A549 (cell line): ENCODE results near the gene HOXA13. TPM values are rescaled to one million over a fixed set of nuclear protein-coding genes. Genes with fewer than 3 reads are reported as not detected.

ENCODE experiments used
- ATAC-seq, 2 experiments: fragments of 200-7000 bp in 1 of 2; fragments of >200 bp in 1 of 2; cut with Nextera tagmentation in 1 of 2; cut with Tn5 transposase in 1 of 2; 3 replicates each; pipeline versions ENCODE4 v1.8.0 to v1.9.1; 2018 to 2020; ENCODE audit warnings: mild to moderate bottlenecking in 1 of 2, moderate library complexity in 1 of 2
- CTCF ChIA-PET: fragments of 300-600 bp; sonication (Branson Sonifier 250); formaldehyde crosslinking; extraction: SDS; loops from one replicate; lab custom pipeline; 2021; ENCODE audit warnings: antibody characterized with exemption, inconsistent platforms; lab: Yijun Ruan, JAX
- POLR2A ChIA-PET: fragments of 350-600 bp; formaldehyde crosslinking; extraction: SDS; loops from one replicate; lab custom pipeline; 2021; ENCODE audit warnings: antibody characterized with exemption, inconsistent platforms; lab: Yijun Ruan, JAX
- DNase-seq, 2 experiments: peaks; one replicate each; pipeline versions ENCODE4 v3.0.0 to v3.0.0-alpha.2; 2011 to 2016; ENCODE audit warnings: low read depth in 1 of 2, low spot score in 1 of 2
- FAIRE-seq: peaks from 2 replicates; lab custom pipeline; 2011; peaks lifted over from hg19 to GRCh38; lab: Jason Lieb, UNC
- H3K27ac ChIP-seq, 2 experiments: fragments of >200 bp; sonication (Bioruptor Twin); formaldehyde crosslinking; 3 replicates each; pipeline ENCODE4 v1.5.1; 2016 to 2017
- H3K4me1 ChIP-seq: fragments of >200 bp; sonication (Bioruptor Twin); formaldehyde crosslinking; 3 replicates; pipeline ENCODE4 v1.6.1; 2016
- H3K4me2 ChIP-seq: fragments of >200 bp; sonication (Bioruptor Twin); formaldehyde crosslinking; 3 replicates; pipeline ENCODE4 v1.6.1; 2016
- H3K4me3 ChIP-seq: fragments of >200 bp; sonication (Bioruptor Twin); formaldehyde crosslinking; 3 replicates; pipeline ENCODE4 v1.5.1; 2016
- H3K9me3 ChIP-seq: fragments of >200 bp; sonication (Bioruptor Twin); formaldehyde crosslinking; 3 replicates; pipeline ENCODE4 v1.6.1; 2016
- CEBPB ChIP-seq, 2 experiments: fragments of >200 bp in 1 of 2; sonication (Bioruptor Twin) in 1 of 2; formaldehyde crosslinking in 1 of 2; IDR thresholded peaks; 2 replicates each; pipeline ENCODE4 v1.6.1; 2012 to 2016
- CHD2 ChIP-seq: fragments of 150-350 bp; IDR thresholded peaks from 2 replicates; pipeline ENCODE4 v1.6.1; 2014; ENCODE audit warnings: low read length; ENCODE audit not compliant: partially characterized antibody
- CHD4 ChIP-seq: fragments of 200-600 bp; sonication (generic); IDR thresholded peaks from 2 replicates; pipeline ENCODE4 v1.6.1; 2016; ENCODE audit warnings: antibody characterized with exemption, mild to moderate bottlenecking, borderline replicate concordance
- EHF ChIP-seq: fragments of 250-450 bp; sonication (Bioruptor Pico); IDR thresholded peaks from 2 replicates; pipeline ENCODE4 v1.5.0; 2020; ENCODE audit warnings: mild to moderate bottlenecking
- EHMT2 ChIP-seq: fragments of 200-600 bp; sonication (generic); IDR thresholded peaks from 2 replicates; pipeline ENCODE4 v1.6.1; 2016; ENCODE audit warnings: antibody characterized with exemption, low read depth, mild to moderate bottlenecking, moderate library complexity
- ELK1 ChIP-seq: fragments of 150-350 bp; IDR thresholded peaks from 2 replicates; pipeline ENCODE4 v1.6.1; 2014; ENCODE audit warnings: low read depth, mild to moderate bottlenecking, low read length
- FOXS1 ChIP-seq: fragments of 250-450 bp; sonication (Bioruptor Pico); IDR thresholded peaks from 2 replicates; pipeline ENCODE4 v1.5.0; 2020; ENCODE audit warnings: mild to moderate bottlenecking, moderate library complexity
- GATA3 ChIP-seq: IDR thresholded peaks from 2 replicates; pipeline ENCODE4 v1.6.1; 2012; ENCODE audit warnings: borderline replicate concordance
- HDAC2 ChIP-seq: fragments of 200-600 bp; sonication (generic); IDR thresholded peaks from 2 replicates; pipeline ENCODE4 v1.6.1; 2016
- HEYL ChIP-seq: fragments of 250-450 bp; sonication (Bioruptor Pico); IDR thresholded peaks from 2 replicates; pipeline ENCODE4 v1.8.0; 2021; ENCODE audit warnings: mild to moderate bottlenecking, moderate library complexity
- HMGXB4 ChIP-seq: fragments of 250-450 bp; sonication (Bioruptor Pico); IDR thresholded peaks from 2 replicates; pipeline ENCODE4 v1.5.0; 2021; ENCODE audit warnings: mild to moderate bottlenecking, moderate library complexity, borderline replicate concordance
- HOXB5 ChIP-seq: fragments of 250-450 bp; sonication (Bioruptor Pico); IDR thresholded peaks from 2 replicates; pipeline ENCODE4 v1.5.0; 2020; ENCODE audit warnings: mild to moderate bottlenecking, moderate library complexity
- KDM5A ChIP-seq: fragments of 200-600 bp; sonication (generic); IDR thresholded peaks from 2 replicates; pipeline ENCODE4 v1.6.1; 2016; ENCODE audit warnings: antibody characterized with exemption, mild to moderate bottlenecking
- MAX ChIP-seq: IDR thresholded peaks from 2 replicates; pipeline ENCODE4 v1.6.1; 2012
- NFE2L2 ChIP-seq: fragments of 150-350 bp; conservative IDR thresholded peaks from 2 replicates; pipeline ENCODE4 v1.6.1; 2014; ENCODE audit warnings: low read length
- PBX3 ChIP-seq: IDR thresholded peaks from 2 replicates; pipeline ENCODE4 v1.6.1; 2012
- POLR2A ChIP-seq: IDR thresholded peaks from 2 replicates; pipeline ENCODE4 v1.6.1; 2012; ENCODE audit warnings: mild to moderate bottlenecking, low read length
- RARB ChIP-seq: fragments of 250-450 bp; sonication (Bioruptor Pico); IDR thresholded peaks from 2 replicates; pipeline ENCODE4 v1.8.0; 2021; ENCODE audit warnings: mild to moderate bottlenecking, moderate library complexity
- RCOR1 ChIP-seq: fragments of 150-350 bp; IDR thresholded peaks from 2 replicates; pipeline ENCODE4 v1.6.1; 2014; ENCODE audit warnings: antibody characterized with exemption, low read length, low read depth
- SREBF2 ChIP-seq: fragments of 450-650 bp; IDR thresholded peaks from 2 replicates; pipeline ENCODE4 v1.6.1; 2014; ENCODE audit warnings: mild to moderate bottlenecking, moderate library complexity
- TFCP2L1 ChIP-seq: fragments of 250-450 bp; sonication (Bioruptor Pico); IDR thresholded peaks from 2 replicates; pipeline ENCODE4 v1.5.0; 2021; ENCODE audit warnings: mild to moderate bottlenecking
- TP53 ChIP-seq: fragments of 250-450 bp; sonication (Bioruptor Pico); IDR thresholded peaks from 2 replicates; pipeline ENCODE4 v1.5.0; 2021; ENCODE audit warnings: mild to moderate bottlenecking, moderate library complexity
- USF2 ChIP-seq: fragments of 450-650 bp; IDR thresholded peaks from 2 replicates; pipeline ENCODE4 v1.6.1; 2014; ENCODE audit warnings: antibody characterized with exemption
- ZC3H11A ChIP-seq: fragments of 450-650 bp; IDR thresholded peaks from 2 replicates; pipeline ENCODE4 v1.6.1; 2014; ENCODE audit warnings: antibody characterized with exemption, mild to moderate bottlenecking
- ZNF302 ChIP-seq: fragments of 250-450 bp; sonication (Bioruptor Pico); IDR thresholded peaks from 2 replicates; pipeline ENCODE4 v1.9.0; 2021; ENCODE audit warnings: inconsistent platforms, mild to moderate bottlenecking, moderate library complexity
- WGBS: methylation state at CpG from one replicate; pipeline ENCODE4 v1.1.6; 2017; ENCODE audit errors: missing lambda C conversion rate; 5-methylcytosine and 5-hydroxymethylcytosine counted together
- polyA plus RNA-seq, 4 experiments: library from polyadenylated mRNA; depleted of rRNA in 3 of 4; stranded (reverse); fragments of >200 nt; fragmentation: RNase III in 1 of 4; extraction: RNeasy Plus Mini Kit Qiagen cat#74134 plus additional on column Dnase treatment in 1 of 4; gene quantifications; 2 replicates in 3 of 4; 3 replicates in 1 of 4; pipeline ENCODE4 v1.2.3, GENCODE V29; 2011 to 2017

HOXA13 gene
- polyA plus RNA-seq, 2 of the 4 experiments (the other 2 are of a cell fraction) = 2.2 to 2.7 TPM

- ATAC-seq (no peak), FAIRE-seq (no peak), DNase-seq (no peak)
- WGBS = 95% methylated on average over 65 of the region's 82 CpGs
- POLR2A ChIA-PET = no interaction called here
- Histone ChIP-seq H3K4me1 (peaks cover 6% of the 10 kb centered on the region; the same call in 1 of the 3 replicates), H3K4me2 (no peak within 1 kb of the TSS), H3K4me3 (no peak within 1 kb of the TSS), H3K9me3 (no peaks in the 10 kb centered on the region), H3K27ac (no peak within 1 kb of the TSS)
- CTCF ChIA-PET = interaction anchor here (0.7 to 7.0 kb wide), 5 partner anchors 9 to 1273 kb away, joined by 3 to 160 read pairs (median 3); partner anchors contain the start of genes HOXA5, HOXA6 and HOXA7
- TF ChIP-seq RARB (CRISPR knock-in tag) (no peak), EHMT2 (no peak), TFCP2L1 (CRISPR knock-in tag) (no peak), HEYL (CRISPR knock-in tag) (no peak), SREBF2 (no peak), NFE2L2 (no peak), CEBPB (IDR thresholded peaks at IDR 0.05) (no peak), GATA3 (no peak), POLR2A (no peak)
These were observed 34.5 kb downstream of the HOXA13 start, which contains the start of gene HOXA9 for GRCh38 chr7:27165089-27165995. HOXA9 (minus strand) TSS chr7:27165537; CDS start chr7:27165457, 80 bp downstream.

- Histone ChIP-seq H3K4me1 (0 out of 3 replicates have a peak, but pooled peaks cover 3% of the 10 kb centered on the region), H3K9me3 (no peaks in the 10 kb centered on the region), H3K4me2 (no peak overlapping the region), H3K27ac (no peak overlapping the region), H3K4me3 (no peak overlapping the region)
- ChIA-PET CTCF (interaction anchor here (1.4 to 7.0 kb wide), 4 partner anchors 18 to 792 kb away, joined by 3 to 160 read pairs (median 42); partner anchors contain the start of genes HOXA5 and HOXA6), POLR2A (no interaction called here)
- DNase-seq (no peak), FAIRE-seq (no peak), ATAC-seq (no peak)
- 93% methylated on average over 47 of the region's 47 CpGs for WGBS
- TF ChIP-seq POLR2A (no peak), ZC3H11A (no peak), HMGXB4 (no peak), MAX (no peak), TFCP2L1 (CRISPR knock-in tag) (no peak), PBX3 (no peak), KDM5A (no peak), TP53 (CRISPR knock-in tag) (no peak), HOXB5 (no peak), ZNF302 (CRISPR knock-in tag) (no peak)
These were observed 35.4 kb downstream of the HOXA13 start for GRCh38 chr7:27164367-27165088.

GRCh38 chr7:27164045-27164366 lies 35.9 kb downstream of the HOXA13 start:
- Histone ChIP-seq H3K27ac (no peak overlapping the region), H3K4me2 (no peak overlapping the region), H3K4me3 (no peak overlapping the region), H3K9me3 (no peaks in the 10 kb centered on the region), H3K4me1 (0 out of 3 replicates have a peak, but pooled peaks cover 3% of the 10 kb centered on the region)
- no peak for FAIRE-seq
- ChIA-PET CTCF (interaction anchor here (1.2 to 7.0 kb wide), 5 partner anchors 18 to 792 kb away, joined by 3 to 160 read pairs (median 4); partner anchors contain the start of genes HOXA5 and HOXA6), POLR2A (no interaction called here)
- DNase-seq = no peak
- no peak for ATAC-seq
- WGBS = 92% methylated on average over 12 of the region's 12 CpGs
- no peak for TF ChIP-seq USF2
- TF ChIP-seq CHD2 = no peak
- no peak for TF ChIP-seq EHF (CRISPR knock-in tag)
- TF ChIP-seq HDAC2 = no peak
- TF ChIP-seq CHD4 = no peak
- TF ChIP-seq NFE2L2 = no peak
- no peak for TF ChIP-seq TFCP2L1 (CRISPR knock-in tag)
- TF ChIP-seq PBX3 = no peak
- no peak for TF ChIP-seq FOXS1 (CRISPR knock-in tag)
- no peak for TF ChIP-seq ZC3H11A
- TF ChIP-seq ELK1 = no peak
- TF ChIP-seq RARB (CRISPR knock-in tag) = no peak
- no peak for TF ChIP-seq RCOR1
